IMR-90 (cell line): Measurements from ENCODE around the gene SIRPG. TPM values are rescaled to one million over a fixed set of nuclear protein-coding genes. Genes with fewer than 3 reads are reported as not detected.

ENCODE experiments used
- ATAC-seq: fragments of 200-7000 bp; cut with Tn5 transposase; 2 replicates; pipeline ENCODE4 v1.9.1; 2020; ENCODE audit warnings: low read depth, mild to moderate bottlenecking, moderate library complexity
- BruUV-seq: library from RNA; stranded (reverse); fragments of 400-500 nt; replicated peaks from 2 replicates; lab custom pipeline; 2021; lab: Mats Ljungman, UMichigan
- CTCF ChIA-PET: fragments of 300-600 bp; formaldehyde crosslinking; extraction: SDS; loops from one replicate; lab custom pipeline; 2021; ENCODE audit warnings: antibody characterized with exemption; lab: Yijun Ruan, JAX
- POLR2A ChIA-PET: fragments of 300-600 bp; sonication (Branson Sonifier 250); formaldehyde crosslinking; loops from one replicate; lab custom pipeline; 2022; ENCODE audit warnings: antibody characterized with exemption; ENCODE audit not compliant: unreplicated experiment; lab: Charles Lee
- DNase-seq: peaks from one replicate; pipeline ENCODE4 v3.0.0; 2013
- H2AFZ ChIP-seq: replicated peaks from 2 replicates; pipeline ENCODE3; 2013; ENCODE audit warnings: low read length, mild to moderate bottlenecking; ENCODE audit not compliant: poor library complexity
- H2AK5ac ChIP-seq: 2 replicates; pipeline ENCODE4 v1.6.1; 2013; ENCODE audit warnings: low read depth, low read length, inconsistent platforms
- H2AK9ac ChIP-seq: replicated peaks from 2 replicates; pipeline ENCODE3; 2013; ENCODE audit warnings: mild to moderate bottlenecking, low read depth, low read length, moderate library complexity; ENCODE audit not compliant: poor library complexity
- H2BK120ac ChIP-seq: 2 replicates; pipeline ENCODE4 v1.6.1; 2013; ENCODE audit warnings: low read depth, low read length, inconsistent platforms
- H2BK15ac ChIP-seq: 3 replicates; pipeline ENCODE4 v1.6.1; 2013; ENCODE audit warnings: low read depth, low read length, inconsistent platforms
- H2BK20ac ChIP-seq: 2 replicates; pipeline ENCODE4 v1.6.1; 2013; ENCODE audit warnings: low read depth, mild to moderate bottlenecking, inconsistent platforms, low read length, moderate library complexity
- H2BK5ac ChIP-seq: 2 replicates; pipeline ENCODE4 v1.6.1; 2013; ENCODE audit warnings: mild to moderate bottlenecking, low read depth, low read length, inconsistent platforms; ENCODE audit not compliant: poor library complexity, severe bottlenecking
- H3K14ac ChIP-seq: replicated peaks from 2 replicates; pipeline ENCODE4 v1.6.1; 2013; ENCODE audit warnings: low read depth, low read length, inconsistent platforms
- H3K18ac ChIP-seq: 2 replicates; pipeline ENCODE4 v1.6.1; 2013; ENCODE audit warnings: low read depth, low read length, control low read depth
- H3K23ac ChIP-seq: 2 replicates; pipeline ENCODE4 v1.6.1; 2013; ENCODE audit warnings: low read depth, low read length, inconsistent platforms
- H3K27ac ChIP-seq: 2 replicates; pipeline ENCODE4 v1.5.1; 2013; ENCODE audit warnings: mild to moderate bottlenecking, control low read depth, low read length; ENCODE audit not compliant: insufficient read depth
- H3K27me3 ChIP-seq: 2 replicates; pipeline ENCODE4 v1.6.1; 2013; ENCODE audit warnings: low read length; ENCODE audit not compliant: control insufficient read depth, insufficient read depth
- H3K36me3 ChIP-seq: 2 replicates; pipeline ENCODE4 v1.6.1; 2013; ENCODE audit warnings: low read length, mixed read lengths; ENCODE audit not compliant: control insufficient read depth, insufficient read depth
- H3K4ac ChIP-seq: 2 replicates; pipeline ENCODE4 v1.6.1; 2013; ENCODE audit warnings: low read depth, low read length, inconsistent platforms
- H3K4me1 ChIP-seq: 2 replicates; pipeline ENCODE4 v1.6.1; 2013; ENCODE audit warnings: low read length, mixed read lengths; ENCODE audit not compliant: control insufficient read depth, insufficient read depth
- H3K4me2 ChIP-seq: 2 replicates; pipeline ENCODE4 v1.6.1; 2013; ENCODE audit warnings: low read depth, mild to moderate bottlenecking, control low read depth, low read length, moderate library complexity
- H3K4me3 ChIP-seq: 2 replicates; pipeline ENCODE4 v1.5.1; 2013; ENCODE audit warnings: low read depth, mild to moderate bottlenecking, control low read depth, low read length, moderate library complexity; ENCODE audit not compliant: insufficient read depth
- H3K56ac ChIP-seq: 2 replicates; pipeline ENCODE4 v1.6.1; 2013; ENCODE audit warnings: low read length, inconsistent platforms; ENCODE audit not compliant: insufficient read depth; ENCODE audit errors: extremely low read depth
- H3K79me1 ChIP-seq, 2 experiments: 2 replicates each; pipeline ENCODE4 v1.6.1; 2013; ENCODE audit warnings: low read length in 2 of 2, inconsistent platforms in 1 of 2, low read depth in 1 of 2
- H3K9ac ChIP-seq: 2 replicates; pipeline ENCODE4 v1.6.1; 2013; ENCODE audit warnings: low read depth, low read length, control low read depth
- H3K9me1 ChIP-seq: 2 replicates; pipeline ENCODE4 v1.6.1; 2013; ENCODE audit warnings: low read length, inconsistent platforms; ENCODE audit not compliant: insufficient read depth
- H3K9me3 ChIP-seq: 2 replicates; pipeline ENCODE4 v1.6.1; 2013; ENCODE audit warnings: low read length; ENCODE audit not compliant: control insufficient read depth, insufficient read depth
- H4K20me1 ChIP-seq: 2 replicates; pipeline ENCODE4 v1.6.1; 2013; ENCODE audit warnings: low read length, inconsistent platforms; ENCODE audit not compliant: insufficient read depth
- H4K5ac ChIP-seq: 2 replicates; pipeline ENCODE4 v1.6.1; 2013; ENCODE audit warnings: mild to moderate bottlenecking, low read depth, low read length, control low read depth
- H4K8ac ChIP-seq, 2 experiments: 2 replicates each; pipeline ENCODE4 v1.6.1; 2013; ENCODE audit warnings: low read depth in 2 of 2, low read length in 2 of 2, control low read depth in 1 of 2, inconsistent platforms in 1 of 2
- H4K91ac ChIP-seq: 2 replicates; pipeline ENCODE4 v1.6.1; 2013; ENCODE audit warnings: low read depth, low read length, inconsistent platforms; ENCODE audit not compliant: insufficient read depth
- BHLHE40 ChIP-seq: fragments of 150-350 bp; IDR thresholded peaks from 2 replicates; pipeline ENCODE4 v1.6.1; 2016; ENCODE audit warnings: mild to moderate bottlenecking, low read depth, low read length
- CEBPB ChIP-seq: IDR thresholded peaks from 2 replicates; pipeline ENCODE4 v1.6.1; 2012; ENCODE audit warnings: low read depth, low read length, improper control_type of control experiment
- CHD1 ChIP-seq: IDR thresholded peaks from 2 replicates; pipeline ENCODE4 v1.6.1; 2012; ENCODE audit warnings: low read depth, low read length, improper control_type of control experiment
- ELK1 ChIP-seq: fragments of 150-350 bp; IDR thresholded peaks from 2 replicates; pipeline ENCODE4 v1.6.1; 2016; ENCODE audit warnings: low read depth, mild to moderate bottlenecking, low read length, moderate library complexity, borderline replicate concordance
- MAFK ChIP-seq: IDR thresholded peaks from 2 replicates; pipeline ENCODE4 v1.6.1; 2012; ENCODE audit warnings: low read depth, low read length, improper control_type of control experiment
- MAZ ChIP-seq: IDR thresholded peaks from 2 replicates; pipeline ENCODE4 v1.6.1; 2012; ENCODE audit warnings: low read depth, mild to moderate bottlenecking, low read length, improper control_type of control experiment, moderate library complexity, borderline replicate concordance
- NFE2L2 ChIP-seq: fragments of 150-350 bp; IDR thresholded peaks from 2 replicates; pipeline ENCODE4 v1.6.1; 2016; ENCODE audit warnings: low read depth, mild to moderate bottlenecking, low read length
- POLR2A ChIP-seq: IDR thresholded peaks from 2 replicates; pipeline ENCODE4 v1.6.1; 2012; ENCODE audit warnings: mild to moderate bottlenecking, low read depth, low read length
- RAD21 ChIP-seq: IDR thresholded peaks from 2 replicates; pipeline ENCODE4 v1.6.1; 2012; ENCODE audit warnings: low read length, improper control_type of control experiment
- RCOR1 ChIP-seq: IDR thresholded peaks from 2 replicates; pipeline ENCODE4 v1.6.1; 2012; ENCODE audit warnings: mild to moderate bottlenecking, low read length, improper control_type of control experiment; ENCODE audit not compliant: insufficient replicate concordance
- SMC3 ChIP-seq: fragments of 150-350 bp; IDR thresholded peaks from 2 replicates; pipeline ENCODE4 v1.6.1; 2016; ENCODE audit warnings: low read depth, mild to moderate bottlenecking, antibody characterized with exemption, low read length, moderate library complexity
- USF2 ChIP-seq: fragments of 150-350 bp; IDR thresholded peaks from 2 replicates; pipeline ENCODE4 v1.6.1; 2017; ENCODE audit warnings: mild to moderate bottlenecking, antibody characterized with exemption, low read length, low read depth
- WGBS, 2 experiments: methylation state at CpG; one replicate each; pipeline versions ENCODE4 v1.1.5 to v1.1.7; 2013; ENCODE audit warnings: missing lambda C conversion rate in 2 of 2; ENCODE audit not compliant: insufficient read length in 1 of 2; ENCODE audit errors: extremely low coverage in 2 of 2; 5-methylcytosine and 5-hydroxymethylcytosine counted together
- dilution Hi-C: fragments of 300-500 bp; cut with HindIII; formaldehyde crosslinking; loops from one replicate; pipeline ENCODE4 v1.14.3; 2018; ENCODE audit warnings: low sequenced_read_pairs; ENCODE audit not compliant: unreplicated experiment
- in situ Hi-C: fragments of 300-500 bp; cut with MboI; formaldehyde crosslinking; loops from 3 replicates; pipeline ENCODE4 v1.14.3; 2019; ENCODE audit warnings: low sequenced_read_pairs, inconsistent platforms, mixed read lengths
- intact Hi-C: fragments of 100-400 bp; cut with micrococcal nuclease; formaldehyde crosslinking; loops from 2 replicates; pipeline ENCODE4 v1.10.0; 2022
- polyA plus RNA-seq, 3 experiments: library from polyadenylated mRNA; depleted of rRNA; stranded (reverse); fragments of >200 nt; gene quantifications; 2 replicates each; pipeline ENCODE4 v1.2.3, GENCODE V29; 2012; ENCODE audit warnings: low replicate concordance in 1 of 3
- total RNA-seq: library from RNA; depleted of rRNA; stranded (reverse); fragments of >200 nt; gene quantifications from 2 replicates; pipeline ENCODE4 v1.2.3, GENCODE V29; 2012

SIRPG gene
- total and polyA plus RNA-seq, 2 of the 4 experiments (the other 2 are of a cell fraction), result not detected

GRCh38 chr20:1622450-1622849 is 35.1 kb downstream of the SIRPG start:
- no peaks in the 10 kb centered on the region for H3K9me1 ChIP-seq
- ChIA-PET CTCF (no interaction called here), POLR2A (no interaction called here)
- 0 out of 2 replicates have a peak, but pooled peaks cover 1% of the 10 kb centered on the region for H3K9me3 ChIP-seq
- no peak overlapping the region for H2BK5ac ChIP-seq
- no peak overlapping the region for H2BK120ac ChIP-seq
- no peak overlapping the region for H3K27ac ChIP-seq
- no peak overlapping the region for H2AK5ac ChIP-seq
- H4K8ac ChIP-seq, result no peak overlapping the region
- no peak overlapping the region for H2AK9ac ChIP-seq
- no peak overlapping the region for H3K4me3 ChIP-seq
- no peaks in the 10 kb centered on the region for H3K4me1 ChIP-seq
- H4K20me1 ChIP-seq, result no peaks in the 10 kb centered on the region
- H3K14ac ChIP-seq, result no peak overlapping the region
- no peak overlapping the region for H4K91ac ChIP-seq
- no peak overlapping the region for H3K56ac ChIP-seq
- H4K5ac ChIP-seq, result no peak overlapping the region
- H3K4me2 ChIP-seq, result no peak overlapping the region
- no CpG with 5 or more reads among the region's 1 CpG for WGBS, 2 experiments
- no peak overlapping the region for H3K23ac ChIP-seq
- H3K79me1 ChIP-seq, result no peaks in the 10 kb centered on the region
- no peak for ATAC-seq
- TF ChIP-seq USF2 (no peak), BHLHE40 (no peak), MAZ (no peak), RAD21 (no peak), CEBPB (no peak), POLR2A (no peak), SMC3 (no peak), RCOR1 (no peak), MAFK (no peak), ELK1 (no peak), CHD1 (no peak), NFE2L2 (no peak)
- no peaks in the 10 kb centered on the region; the same call in 1 of the 2 replicates for H3K27me3 ChIP-seq
- intact Hi-C loops (no loop called here), dilution Hi-C loops (no loop called here), in situ Hi-C loops (no loop called here)
- H3K9ac ChIP-seq, result no peak overlapping the region
- no peak overlapping the region for H3K18ac ChIP-seq
- no peak for DNase-seq
- H2BK15ac ChIP-seq, result no peak overlapping the region
- no peaks in the 10 kb centered on the region for H3K36me3 ChIP-seq
- no peak overlapping the region for H2AFZ ChIP-seq
- H3K4ac ChIP-seq, result no peak overlapping the region
- H2BK20ac ChIP-seq, result no peak overlapping the region
- no TSS peak for BruUV-seq
